HCT116 (cell line): ENCODE measurements around the gene DHDH.
"Not testable (repeated sequence)": the region's sequence is repeated elsewhere in the genome, so short reads cannot be mapped to it uniquely, and the experiment has no call there.

Experiments used
- CBX3 ChIP-seq: IDR thresholded peaks from 2 replicates; pipeline ENCODE4 v1.6.1; 2012; ENCODE audit warnings: low read depth
- EZH2 ChIP-seq: fragments of 200-600 bp; sonication (generic); IDR thresholded peaks from 2 replicates; pipeline ENCODE4 v1.6.1; 2017; ENCODE audit warnings: antibody characterized with exemption, mixed run types
- POLR2A ChIP-seq: IDR thresholded peaks from 2 replicates; pipeline ENCODE4 v1.7.0; 2011; ENCODE audit warnings: borderline replicate concordance; ENCODE audit not compliant: insufficient read depth, insufficient read length; ENCODE audit errors: extremely low read depth
- POLR2AphosphoS5 ChIP-seq: IDR thresholded peaks from 2 replicates; pipeline ENCODE4 v1.6.1; 2011; ENCODE audit warnings: mild to moderate bottlenecking, low read depth, low read length, moderate library complexity
- RAD21 ChIP-seq: IDR thresholded peaks from 2 replicates; pipeline ENCODE4 v1.6.1; 2012; ENCODE audit warnings: low read depth, mild to moderate bottlenecking
- TF ChIP-seq, protein P1 (sequence below), 3 experiments: fragments of 200-600 bp in 1 of 3; sonication (generic) in 1 of 3; IDR thresholded peaks in 2 of 3; conservative IDR thresholded peaks in 1 of 3; 2 replicates each; pipeline ENCODE4 v1.5.1; 2012 to 2017; ENCODE audit warnings: low read depth in 2 of 3, low read length in 2 of 3, antibody characterized with exemption in 1 of 3, borderline replicate concordance in 1 of 3, control low read depth in 1 of 3, mild to moderate bottlenecking in 1 of 3, mixed read lengths in 1 of 3, mixed run types in 1 of 3, moderate library complexity in 1 of 3; ENCODE audit not compliant: insufficient read depth in 1 of 3
- TF ChIP-seq, protein P2 (sequence below): IDR thresholded peaks from 2 replicates; pipeline ENCODE4 v1.6.1; 2011; ENCODE audit warnings: mild to moderate bottlenecking, low read length, moderate library complexity; ENCODE audit not compliant: insufficient replicate concordance; ENCODE audit errors: extremely low read depth

DNA sequence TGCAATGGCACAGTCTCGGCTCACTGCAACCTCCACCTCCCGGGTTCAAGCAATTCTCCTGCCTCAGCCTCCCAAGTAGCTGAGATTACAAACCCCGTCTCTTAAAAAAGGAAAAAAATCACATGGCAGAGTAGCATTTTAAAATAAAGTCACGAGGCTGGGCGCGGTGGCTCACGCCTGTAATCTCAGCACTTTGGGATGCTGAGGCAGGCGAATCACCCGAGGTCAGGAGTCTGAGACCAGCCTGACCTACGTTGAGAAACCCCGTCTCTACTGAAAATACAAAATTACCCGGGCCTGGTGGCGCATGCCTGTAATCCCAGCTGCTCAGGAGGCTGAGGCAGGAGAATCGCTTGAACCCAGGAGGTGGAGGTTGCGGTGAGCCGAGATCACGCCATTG lies 5.8 kb upstream of the DHDH start:
- TF ChIP-seq EZH2, POLR2A, RAD21, POLR2AphosphoS5, CBX3: not testable (repeated sequence)
- TF ChIP-seq, protein P1, sequence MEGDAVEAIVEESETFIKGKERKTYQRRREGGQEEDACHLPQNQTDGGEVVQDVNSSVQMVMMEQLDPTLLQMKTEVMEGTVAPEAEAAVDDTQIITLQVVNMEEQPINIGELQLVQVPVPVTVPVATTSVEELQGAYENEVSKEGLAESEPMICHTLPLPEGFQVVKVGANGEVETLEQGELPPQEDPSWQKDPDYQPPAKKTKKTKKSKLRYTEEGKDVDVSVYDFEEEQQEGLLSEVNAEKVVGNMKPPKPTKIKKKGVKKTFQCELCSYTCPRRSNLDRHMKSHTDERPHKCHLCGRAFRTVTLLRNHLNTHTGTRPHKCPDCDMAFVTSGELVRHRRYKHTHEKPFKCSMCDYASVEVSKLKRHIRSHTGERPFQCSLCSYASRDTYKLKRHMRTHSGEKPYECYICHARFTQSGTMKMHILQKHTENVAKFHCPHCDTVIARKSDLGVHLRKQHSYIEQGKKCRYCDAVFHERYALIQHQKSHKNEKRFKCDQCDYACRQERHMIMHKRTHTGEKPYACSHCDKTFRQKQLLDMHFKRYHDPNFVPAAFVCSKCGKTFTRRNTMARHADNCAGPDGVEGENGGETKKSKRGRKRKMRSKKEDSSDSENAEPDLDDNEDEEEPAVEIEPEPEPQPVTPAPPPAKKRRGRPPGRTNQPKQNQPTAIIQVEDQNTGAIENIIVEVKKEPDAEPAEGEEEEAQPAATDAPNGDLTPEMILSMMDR (IDR thresholded peaks at IDR 0.05 in 2 of 3, conservative IDR thresholded peaks at IDR 0.05 in 1 of 3; ENCODE audit: borderline replicate concordance in 1 of 3, insufficient read depth in 1 of 3, low read depth in 2 of 3, low read length in 2 of 3): not testable (repeated sequence)
- TF ChIP-seq, protein P2, sequence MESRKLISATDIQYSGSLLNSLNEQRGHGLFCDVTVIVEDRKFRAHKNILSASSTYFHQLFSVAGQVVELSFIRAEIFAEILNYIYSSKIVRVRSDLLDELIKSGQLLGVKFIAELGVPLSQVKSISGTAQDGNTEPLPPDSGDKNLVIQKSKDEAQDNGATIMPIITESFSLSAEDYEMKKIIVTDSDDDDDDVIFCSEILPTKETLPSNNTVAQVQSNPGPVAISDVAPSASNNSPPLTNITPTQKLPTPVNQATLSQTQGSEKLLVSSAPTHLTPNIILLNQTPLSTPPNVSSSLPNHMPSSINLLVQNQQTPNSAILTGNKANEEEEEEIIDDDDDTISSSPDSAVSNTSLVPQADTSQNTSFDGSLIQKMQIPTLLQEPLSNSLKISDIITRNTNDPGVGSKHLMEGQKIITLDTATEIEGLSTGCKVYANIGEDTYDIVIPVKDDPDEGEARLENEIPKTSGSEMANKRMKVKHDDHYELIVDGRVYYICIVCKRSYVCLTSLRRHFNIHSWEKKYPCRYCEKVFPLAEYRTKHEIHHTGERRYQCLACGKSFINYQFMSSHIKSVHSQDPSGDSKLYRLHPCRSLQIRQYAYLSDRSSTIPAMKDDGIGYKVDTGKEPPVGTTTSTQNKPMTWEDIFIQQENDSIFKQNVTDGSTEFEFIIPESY: not testable (repeated sequence)
